AG04450 (cell line): ENCODE results near the gene CATSPERZ. TPM values are rescaled to one million over a fixed set of nuclear protein-coding genes. Genes with fewer than 3 reads are reported as not detected.

Experiments used
- CTCF ChIA-PET: fragments of 300-600, 350-600 bp; formaldehyde crosslinking; extraction: SDS; loops from one replicate; lab custom pipeline; 2022; ENCODE audit warnings: antibody characterized with exemption, inconsistent platforms; lab: Charles Lee
- POLR2A ChIA-PET: fragments of 350-600 bp; formaldehyde crosslinking; extraction: SDS; loops from one replicate; lab custom pipeline; 2021; ENCODE audit warnings: antibody characterized with exemption, inconsistent platforms; lab: Yijun Ruan, JAX
- DNase-seq: peaks from one replicate; pipeline ENCODE4 v3.0.0-alpha.2; 2011; ENCODE audit warnings: low read depth, low spot score
- H3K27ac ChIP-seq: one replicate; pipeline ENCODE4 v1.5.1; 2012; ENCODE audit warnings: low read depth, low read length, control low read depth
- H3K27me3 ChIP-seq: one replicate; pipeline ENCODE4 v1.6.0; 2012; ENCODE audit warnings: low read length; ENCODE audit not compliant: control insufficient read depth, insufficient read depth
- H3K4me3 ChIP-seq: 2 replicates; pipeline ENCODE4 v1.5.1; 2011; ENCODE audit warnings: mild to moderate bottlenecking, low read depth, low read length, control low read depth
- H3K9me3 ChIP-seq: 2 replicates; pipeline ENCODE4 v1.5.1; 2012; ENCODE audit warnings: low read length; ENCODE audit not compliant: control insufficient read depth, insufficient read depth
- polyA plus RNA-seq: library from polyadenylated mRNA; depleted of rRNA; stranded (reverse); fragments of >200 nt; gene quantifications from 2 replicates; pipeline ENCODE4 v1.2.3, GENCODE V29; 2011
- TF ChIP-seq, protein P1 (sequence below): IDR thresholded peaks from 2 replicates; pipeline ENCODE4 v1.5.1; 2011; ENCODE audit warnings: low read depth, low read length, control low read depth, inconsistent platforms

The CATSPERZ gene
- polyA plus RNA-seq, 1 experiment, result not detected

DNA sequence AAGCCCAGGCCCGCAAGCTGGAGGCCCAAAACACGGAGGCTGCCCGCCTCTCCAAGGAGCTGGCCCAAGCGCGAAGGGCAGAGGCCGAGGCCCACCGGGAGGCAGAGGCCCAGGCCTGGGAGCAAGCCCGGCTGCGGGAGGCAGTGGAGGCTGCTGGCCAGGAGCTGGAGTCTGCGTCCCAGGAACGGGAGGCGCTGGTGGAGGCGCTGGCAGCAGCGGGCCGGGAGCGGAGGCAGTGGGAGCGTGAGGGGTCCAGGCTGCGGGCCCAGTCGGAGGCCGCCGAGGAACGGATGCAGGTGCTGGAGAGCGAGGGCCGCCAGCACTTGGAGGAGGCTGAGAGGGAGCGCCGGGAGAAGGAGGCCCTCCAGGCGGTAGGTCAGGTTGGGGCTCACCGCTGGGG, 44.6 kb downstream of the CATSPERZ start:
- Histone ChIP-seq H3K27ac (no peak overlapping the region), H3K4me3 (no peak overlapping the region), H3K9me3 (peaks cover 4% of the 10 kb centered on the region; the same call in 1 of the 2 replicates), H3K27me3 (no peaks in the 10 kb centered on the region)
- TF ChIP-seq, protein P1, sequence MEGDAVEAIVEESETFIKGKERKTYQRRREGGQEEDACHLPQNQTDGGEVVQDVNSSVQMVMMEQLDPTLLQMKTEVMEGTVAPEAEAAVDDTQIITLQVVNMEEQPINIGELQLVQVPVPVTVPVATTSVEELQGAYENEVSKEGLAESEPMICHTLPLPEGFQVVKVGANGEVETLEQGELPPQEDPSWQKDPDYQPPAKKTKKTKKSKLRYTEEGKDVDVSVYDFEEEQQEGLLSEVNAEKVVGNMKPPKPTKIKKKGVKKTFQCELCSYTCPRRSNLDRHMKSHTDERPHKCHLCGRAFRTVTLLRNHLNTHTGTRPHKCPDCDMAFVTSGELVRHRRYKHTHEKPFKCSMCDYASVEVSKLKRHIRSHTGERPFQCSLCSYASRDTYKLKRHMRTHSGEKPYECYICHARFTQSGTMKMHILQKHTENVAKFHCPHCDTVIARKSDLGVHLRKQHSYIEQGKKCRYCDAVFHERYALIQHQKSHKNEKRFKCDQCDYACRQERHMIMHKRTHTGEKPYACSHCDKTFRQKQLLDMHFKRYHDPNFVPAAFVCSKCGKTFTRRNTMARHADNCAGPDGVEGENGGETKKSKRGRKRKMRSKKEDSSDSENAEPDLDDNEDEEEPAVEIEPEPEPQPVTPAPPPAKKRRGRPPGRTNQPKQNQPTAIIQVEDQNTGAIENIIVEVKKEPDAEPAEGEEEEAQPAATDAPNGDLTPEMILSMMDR, result no peak
- CTCF ChIA-PET, result interaction anchor here (1.3 to 1.9 kb wide), 2 partner anchors 10 to 41 kb away, joined by 3 to 18 read pairs; no protein-coding TSS in a partner anchor
- DNase-seq, result no peak
- POLR2A ChIA-PET, result no interaction called here

DNA sequence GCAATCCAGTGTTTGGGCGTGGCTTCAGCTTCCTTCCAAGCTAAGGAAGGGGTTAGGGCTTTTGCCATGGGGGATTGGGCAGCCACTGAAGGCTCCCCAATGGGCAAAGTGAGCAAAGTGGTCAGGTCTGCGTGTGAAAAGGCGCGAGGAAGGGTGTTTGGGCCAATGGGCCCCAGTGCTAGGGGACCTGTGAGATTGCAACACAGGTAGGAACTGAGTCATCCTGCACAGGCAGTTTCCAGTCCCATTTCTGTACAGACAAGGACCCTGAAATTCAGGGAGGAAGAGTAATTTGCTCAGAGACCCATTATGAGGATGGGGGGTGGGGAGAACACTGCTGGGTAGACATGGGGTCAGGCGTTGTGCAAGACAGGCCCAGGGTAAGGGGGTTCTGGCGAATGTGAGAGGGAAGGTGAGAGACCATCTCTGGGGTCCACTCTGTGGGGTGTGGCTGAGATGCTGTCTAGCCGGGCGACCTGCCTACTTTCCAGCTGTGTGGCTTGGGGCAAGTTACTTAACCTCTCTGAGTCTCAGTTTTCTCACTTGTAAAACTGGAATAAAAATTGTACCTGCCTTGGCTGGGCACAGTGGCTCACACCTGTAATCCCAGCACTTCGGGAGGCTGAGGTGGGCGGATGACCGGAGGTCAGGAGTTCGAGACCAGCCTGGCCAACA, 47.2 kb downstream of the CATSPERZ start:
- TF ChIP-seq, protein P1, result no peak
- Histone ChIP-seq H3K27me3 (no peaks in the 10 kb centered on the region), H3K27ac (no peak overlapping the region), H3K4me3 (no peak overlapping the region), H3K9me3 (no peaks in the 10 kb centered on the region)
- CTCF ChIA-PET, result interaction anchor here (1.6 kb wide), 1 partner anchor 46 kb away, joined by 5 read pairs; no protein-coding TSS in a partner anchor
- POLR2A ChIA-PET, result no interaction called here
- no peak for DNase-seq

DNA sequence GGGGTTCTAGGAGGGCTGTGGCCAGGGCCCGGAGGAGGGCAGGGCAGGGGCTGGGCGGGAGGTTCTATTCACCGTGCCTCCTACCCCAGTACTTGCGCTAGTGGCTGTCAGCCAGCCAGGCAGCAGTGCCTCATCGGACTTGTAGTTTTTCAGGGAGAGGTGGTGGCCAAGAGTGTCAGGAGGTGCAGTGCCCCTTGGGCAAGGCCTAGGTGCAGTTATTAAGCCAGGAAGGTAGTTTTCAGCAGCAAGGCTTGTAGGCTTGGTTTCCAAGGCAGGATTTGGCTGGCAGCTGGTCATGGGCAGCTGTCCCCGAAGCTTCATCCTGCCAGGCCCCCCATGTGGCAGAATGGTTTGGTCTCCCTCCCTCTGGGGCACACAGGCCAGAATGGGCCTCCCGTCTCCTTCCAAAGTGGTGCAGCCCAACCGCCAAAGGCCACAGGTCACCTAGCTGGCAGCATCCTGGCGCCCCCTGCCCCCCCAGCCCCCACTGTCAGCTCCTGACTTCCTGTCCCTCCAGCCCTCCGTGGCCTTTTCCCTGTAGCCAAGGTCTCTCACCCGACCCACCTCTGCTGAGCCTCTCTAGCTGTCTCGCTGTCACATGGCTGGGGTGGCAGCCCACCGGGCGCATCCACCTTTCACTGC, 48.3 kb downstream of the CATSPERZ start:
- Histone ChIP-seq H3K9me3 (no peaks in the 10 kb centered on the region), H3K27me3 (no peaks in the 10 kb centered on the region), H3K4me3 (no peak overlapping the region), H3K27ac (peak overlapping the region; percentile 11)
- ChIA-PET POLR2A (no interaction called here), CTCF (interaction anchor here (0.6 to 1.6 kb wide), 2 partner anchors 10 to 47 kb away, joined by 3 to 5 read pairs; no protein-coding TSS in a partner anchor)
- peak; percentile 13 for DNase-seq
- TF ChIP-seq, protein P1, result no peak

DNA sequence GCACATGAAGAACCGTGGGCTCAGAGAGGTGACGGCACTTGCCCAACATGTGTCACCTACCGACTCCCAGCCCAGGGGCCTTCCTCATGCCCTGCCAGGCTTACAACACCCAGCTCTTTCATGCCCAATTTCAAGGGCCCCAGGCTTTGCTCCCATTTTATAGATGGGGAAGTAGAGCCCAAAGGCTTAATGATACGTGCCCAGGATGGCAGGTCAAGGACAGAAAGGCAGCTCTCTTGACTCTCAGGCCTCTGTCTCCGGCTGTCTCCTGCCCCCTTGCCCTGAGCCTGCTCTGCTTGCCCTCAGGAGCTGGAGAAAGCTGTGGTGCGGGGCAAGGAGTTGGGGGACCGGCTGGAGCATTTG, 48.8 kb downstream of the CATSPERZ start:
- Histone ChIP-seq H3K27me3 (no peaks in the 10 kb centered on the region), H3K4me3 (no peak overlapping the region), H3K27ac (no peak overlapping the region), H3K9me3 (no peaks in the 10 kb centered on the region)
- TF ChIP-seq, protein P1, result no peak
- POLR2A ChIA-PET, result interaction anchor here (1.0 kb wide), 1 partner anchor 32 kb away, joined by 3 read pairs; the partner anchor contains the start of genes PRDX5 and TRMT112
- no peak for DNase-seq
- CTCF ChIA-PET, result interaction anchor here (0.6 to 0.8 kb wide), 2 partner anchors 11 to 45 kb away, joined by 3 to 4 read pairs; no protein-coding TSS in a partner anchor

DNA sequence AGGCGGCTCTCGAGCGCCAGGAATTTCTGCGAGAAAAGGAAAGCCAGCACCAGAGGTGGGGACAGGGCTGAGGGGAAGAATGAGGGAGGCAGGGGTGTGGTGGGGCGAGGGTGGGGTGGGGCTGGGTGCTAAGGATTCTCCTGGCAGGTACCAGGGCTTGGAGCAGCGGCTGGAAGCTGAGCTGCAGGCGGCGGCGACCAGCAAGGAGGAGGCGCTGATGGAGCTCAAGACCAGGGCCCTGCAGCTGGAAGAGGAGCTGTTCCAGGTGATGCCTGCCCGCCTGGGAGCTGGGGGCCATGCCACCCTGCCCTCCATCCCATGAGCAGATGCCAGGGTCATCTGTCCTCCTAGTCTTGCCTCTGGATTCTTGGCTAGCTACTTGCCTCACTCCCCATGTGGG, 49.2 kb downstream of the CATSPERZ start:
- H3K27ac ChIP-seq, result no peak overlapping the region
- POLR2A ChIA-PET, result interaction anchor here (1.0 kb wide), 1 partner anchor 32 kb away, joined by 3 read pairs; the partner anchor contains the start of genes PRDX5 and TRMT112
- no peaks in the 10 kb centered on the region for H3K9me3 ChIP-seq
- DNase-seq, result no peak
- H3K27me3 ChIP-seq, result no peaks in the 10 kb centered on the region
- H3K4me3 ChIP-seq, result no peak overlapping the region
- TF ChIP-seq, protein P1, result no peak
- CTCF ChIA-PET, result interaction anchor here (0.8 kb wide), 1 partner anchor 45 kb away, joined by 4 read pairs; no protein-coding TSS in a partner anchor
